ENCODE results near the gene CAT. TPM values are rescaled to one million over a fixed set of nuclear protein-coding genes. Genes with fewer than 3 reads are reported as not detected.
A peak's percentile ranks its signal among the peaks of the same experiment; 100 is the strongest.

CAT gene
- total and polyA plus RNA-seq, 9 of the 15 experiments (the other 6 are each of a cell fraction or from before 2014, with no cell fraction given) = 86.7 to 183 (median 114) TPM

DNA sequence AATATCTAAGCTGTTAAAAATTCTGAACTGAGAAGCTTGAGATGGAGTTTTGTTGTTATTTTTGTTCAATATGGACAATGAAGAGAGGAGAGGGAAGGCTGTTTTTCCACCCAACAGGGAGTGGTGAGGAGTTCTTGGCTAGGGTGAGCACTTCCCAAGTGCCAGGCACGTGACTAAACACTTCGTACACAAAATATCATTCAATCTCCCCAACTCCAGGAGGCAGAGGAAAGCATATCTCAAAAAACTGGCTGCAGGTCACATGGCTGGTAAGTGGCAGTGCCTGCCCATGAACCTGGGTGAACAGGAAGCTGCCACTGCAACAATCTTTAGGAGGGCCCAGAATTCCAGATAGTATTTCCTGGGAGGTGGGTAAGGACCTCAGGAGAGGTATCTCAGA lies 63.2 kb downstream of the CAT start:
- no peak overlapping the region for H3K4me2 ChIP-seq (ENCODE audit: insufficient read depth, low read length)
- H3K9me3 ChIP-seq (replicated peaks; ENCODE audit: control insufficient read depth, insufficient read depth, low read depth, low read length) = no peaks in the 10 kb centered on the region
- H3K27me3 ChIP-seq (ENCODE audit: control insufficient read depth in 2 of 2, insufficient read depth in 2 of 2, low read length in 2 of 2) = peaks cover 2 to 4% of the 10 kb centered on the region in 2 experiments; a peak in 3 of 5 replicates
- in situ Hi-C loops (cut with MboI) = no loop called here
- ChIA-PET POLR2A (interaction anchor here (0.6 to 1.2 kb wide), 4 partner anchors 10 to 403 kb away, joined by 3 to 5 read pairs (median 3); no protein-coding TSS in a partner anchor), CTCF (ENCODE audit: low intra/inter-chr PET ratio) (no interaction called here)
- no peaks in the 10 kb centered on the region for H3K79me2 ChIP-seq (ENCODE audit: control insufficient read depth, insufficient read depth, low read length)
- DNase-seq (ENCODE audit: extremely low read depth in 1 of 4, low spot score in 3 of 4) = no peak
- 4% methylated on average over 2 of the region's 2 CpGs for WGBS (ENCODE audit: insufficient coverage, low coverage, missing lambda C conversion rate)
- no peaks in the 10 kb centered on the region; a peak in 1 of 5 replicates for H3K4me1 ChIP-seq (replicated peaks in 1 of 2; ENCODE audit: control insufficient read depth in 2 of 2, insufficient read depth in 2 of 2, low read length in 2 of 2)
- H3K27ac ChIP-seq (ENCODE audit: extremely low read depth, low read depth, low read length) = no peak overlapping the region
- no peak for ATAC-seq
- no peak overlapping the region for H3K9ac ChIP-seq (ENCODE audit: insufficient read depth in 1 of 2, low read depth in 2 of 2, low read length in 2 of 2)
- H3K9me1 ChIP-seq (ENCODE audit: control insufficient read depth, insufficient read depth, low read length) = no peaks in the 10 kb centered on the region
- no peaks in the 10 kb centered on the region for H3K36me3 ChIP-seq (ENCODE audit: control insufficient read depth, insufficient read depth, low read length)
- H3K4me3 ChIP-seq = no peak overlapping the region
- TF ChIP-seq, protein P1, sequence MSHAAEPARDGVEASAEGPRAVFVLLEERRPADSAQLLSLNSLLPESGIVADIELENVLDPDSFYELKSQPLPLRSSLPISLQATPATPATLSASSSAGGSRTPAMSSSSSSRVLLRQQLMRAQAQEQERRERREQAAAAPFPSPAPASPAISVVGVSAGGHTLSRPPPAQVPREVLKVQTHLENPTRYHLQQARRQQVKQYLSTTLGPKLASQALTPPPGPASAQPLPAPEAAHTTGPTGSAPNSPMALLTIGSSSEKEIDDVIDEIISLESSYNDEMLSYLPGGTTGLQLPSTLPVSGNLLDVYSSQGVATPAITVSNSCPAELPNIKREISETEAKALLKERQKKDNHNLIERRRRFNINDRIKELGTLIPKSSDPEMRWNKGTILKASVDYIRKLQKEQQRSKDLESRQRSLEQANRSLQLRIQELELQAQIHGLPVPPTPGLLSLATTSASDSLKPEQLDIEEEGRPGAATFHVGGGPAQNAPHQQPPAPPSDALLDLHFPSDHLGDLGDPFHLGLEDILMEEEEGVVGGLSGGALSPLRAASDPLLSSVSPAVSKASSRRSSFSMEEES (CRISPR knock-in tag; IDR thresholded peaks at IDR 0.05) = peak; percentile 49
- no peak for TF ChIP-seq NR2C2 (CRISPR knock-in tag; IDR thresholded peaks at IDR 0.05)
- peak; percentile 15; the same call in 1 of the 2 replicates for TF ChIP-seq NR2C2 (tag; IDR thresholded peaks at IDR 0.05)
- TF ChIP-seq USF2 (CRISPR knock-in tag; IDR thresholded peaks at IDR 0.05) = 0 out of 2 replicates have a peak, but pooled peaks have one; percentile 37
- no peak for TF ChIP-seq SETDB1 (IDR thresholded peaks at IDR 0.05; ENCODE audit: low read length)
- TF ChIP-seq RAD51 (IDR thresholded peaks at IDR 0.05; ENCODE audit: borderline replicate concordance, low read depth) = 0 out of 2 replicates have a peak, but pooled peaks have one; percentile 12
- peak; percentile 45; the same call in 1 of the 2 replicates for TF ChIP-seq BHLHE40 (IDR thresholded peaks at IDR 0.05; ENCODE audit: low read length)
- FAIRE-seq = no peak
- intact Hi-C loops (cut with micrococcal nuclease) = no loop called here
- no peaks in the 10 kb centered on the region for H4K20me1 ChIP-seq (replicated peaks; ENCODE audit: control insufficient read depth, insufficient read depth, low read length)
- H2AFZ ChIP-seq (ENCODE audit: low read depth, low read length) = no peak overlapping the region
- no TSS peak for BruUV-seq (replicated peaks)
